Medulla oblongata (tissue), 1 donor: Measurements from ENCODE around the gene NAALADL2.

Source experiments
- DNase-seq: peaks from one replicate; pipeline ENCODE4 v3.0.0-alpha.2; 2015; ENCODE audit errors: extremely low spot score

The NAALADL2 gene

DNA sequence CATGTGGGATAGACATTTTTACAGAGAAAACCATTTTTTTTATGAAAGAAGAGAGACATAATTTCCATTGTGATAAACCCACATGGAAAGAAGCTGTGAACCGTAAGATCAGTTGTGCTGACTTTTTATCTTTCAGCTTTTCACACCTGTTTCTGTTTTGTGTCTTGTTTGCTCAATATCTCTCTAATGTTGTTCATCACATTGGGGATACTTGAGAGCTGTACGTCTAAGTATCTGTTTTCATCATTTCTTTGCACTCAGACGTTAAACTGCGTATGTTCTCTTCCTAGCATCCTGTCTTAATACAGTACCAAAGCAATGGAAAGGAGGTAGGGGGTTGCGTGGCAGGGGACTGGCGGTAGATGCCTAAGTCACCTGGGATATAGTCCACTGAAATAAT is 449.0 kb downstream of the NAALADL2 start:
- no peak for DNase-seq

DNA sequence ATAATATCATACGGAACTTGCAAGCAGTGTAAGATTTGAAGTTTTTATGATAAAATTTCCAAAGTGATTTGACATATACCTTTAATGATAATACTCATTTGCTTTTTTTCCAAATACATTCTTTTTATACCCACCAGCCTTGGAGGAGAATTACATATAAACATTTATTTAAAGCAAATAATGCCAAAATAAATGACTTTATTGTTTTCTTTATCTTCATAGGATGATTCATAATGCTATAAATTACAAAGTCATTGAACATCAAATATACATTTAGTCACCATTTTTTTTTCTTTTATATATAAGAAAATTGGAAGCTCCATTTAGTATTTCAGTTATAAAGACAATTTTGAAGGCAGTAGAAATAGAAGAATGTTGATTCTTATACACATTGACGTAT is 450.9 kb downstream of the NAALADL2 start:
- DNase-seq = no peak

DNA sequence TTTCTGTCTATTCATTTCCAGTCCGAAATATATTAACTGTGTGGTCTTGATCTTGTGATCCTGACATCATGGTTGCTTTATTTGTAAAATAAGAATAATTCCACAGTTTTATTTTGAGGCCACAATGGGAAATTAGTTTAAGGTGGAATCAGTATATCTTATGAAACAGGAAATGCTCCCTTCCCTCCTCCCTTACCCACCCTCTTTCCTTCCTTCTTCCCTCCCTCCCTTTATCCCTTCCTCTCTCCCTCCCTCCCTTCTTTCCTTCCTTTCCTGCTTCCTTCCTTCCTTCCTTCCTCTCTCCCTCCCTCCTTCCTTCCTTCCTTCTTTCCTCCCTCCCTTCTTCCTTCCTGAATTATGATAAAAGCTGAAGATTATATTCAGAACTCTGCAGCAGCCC is 452.3 kb downstream of the NAALADL2 start:
- DNase-seq = no peak

DNA sequence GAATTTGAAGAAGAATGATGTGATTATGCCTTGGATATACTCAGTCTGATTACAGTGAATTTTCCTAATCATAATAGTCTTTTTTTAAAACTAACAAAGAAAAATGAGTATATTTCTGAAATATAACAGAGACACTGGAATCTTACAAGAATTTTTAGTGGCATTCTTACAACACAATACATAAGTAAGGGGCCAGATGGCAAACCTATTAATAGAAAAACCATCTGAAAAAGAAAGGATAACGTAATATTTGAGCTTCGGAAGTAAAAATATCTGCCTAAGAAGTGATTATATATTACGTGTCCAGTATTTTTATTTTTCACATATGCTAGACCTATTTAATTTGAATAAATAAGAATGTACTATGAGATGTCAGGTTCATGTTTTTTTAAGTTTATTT is 452.8 kb downstream of the NAALADL2 start:
- no peak for DNase-seq

DNA sequence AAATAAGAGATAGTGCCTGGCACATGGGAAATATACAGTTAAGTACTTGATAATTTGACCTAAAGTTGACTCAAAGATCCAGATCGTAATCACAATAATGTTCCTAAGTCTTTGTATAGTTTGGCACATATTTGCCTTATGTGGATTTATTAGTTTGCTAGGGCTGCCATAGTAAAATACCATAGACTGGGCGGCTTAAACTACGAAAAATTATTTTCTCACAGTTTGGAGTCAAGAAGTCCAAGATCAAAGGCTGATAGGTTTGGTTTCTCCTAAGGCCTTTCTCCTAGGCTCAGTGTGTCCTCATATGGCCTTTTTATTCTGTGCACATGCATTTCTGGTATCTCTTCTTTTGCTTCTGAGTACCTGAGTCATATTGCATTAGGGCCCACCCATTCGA is 453.7 kb downstream of the NAALADL2 start:
- DNase-seq = no peak

DNA sequence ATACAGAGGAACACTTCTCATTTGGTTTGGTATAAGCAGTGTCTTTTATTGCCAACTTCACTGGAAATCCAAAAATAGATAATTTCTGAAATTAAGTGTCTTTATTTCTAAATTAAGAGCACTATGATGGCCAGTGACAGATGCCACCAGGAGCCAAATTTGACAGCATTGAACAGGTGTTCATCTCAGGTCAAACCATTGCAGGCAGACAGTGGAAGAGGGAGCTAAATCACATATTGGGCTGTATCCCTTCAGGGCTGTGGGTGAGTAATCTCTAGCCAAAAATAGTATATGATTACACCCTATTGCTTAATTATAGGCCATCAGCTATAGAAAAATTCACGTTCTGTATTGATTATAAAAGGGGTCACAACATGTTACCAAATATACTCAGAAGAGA is 457.7 kb downstream of the NAALADL2 start:
- no peak for DNase-seq

DNA sequence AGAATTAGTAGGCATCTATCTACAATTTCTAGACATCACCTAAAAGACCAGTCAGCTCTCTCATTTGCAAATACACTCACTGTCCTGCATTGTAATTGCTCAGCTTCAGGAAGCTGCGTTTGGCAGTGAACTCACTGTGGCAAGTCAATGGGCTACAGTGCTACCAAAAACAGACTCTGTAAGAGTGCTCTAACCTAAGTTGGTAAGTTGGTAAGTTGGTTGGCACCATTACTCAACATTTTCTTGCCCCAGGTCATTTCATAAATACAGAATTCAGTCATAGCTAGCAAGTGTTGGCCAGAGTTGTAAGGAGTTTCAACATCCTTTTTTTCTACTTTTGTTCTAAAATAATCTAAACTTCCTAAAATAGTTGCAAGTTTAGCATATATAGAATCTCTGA is 466.3 kb downstream of the NAALADL2 start:
- no peak for DNase-seq

DNA sequence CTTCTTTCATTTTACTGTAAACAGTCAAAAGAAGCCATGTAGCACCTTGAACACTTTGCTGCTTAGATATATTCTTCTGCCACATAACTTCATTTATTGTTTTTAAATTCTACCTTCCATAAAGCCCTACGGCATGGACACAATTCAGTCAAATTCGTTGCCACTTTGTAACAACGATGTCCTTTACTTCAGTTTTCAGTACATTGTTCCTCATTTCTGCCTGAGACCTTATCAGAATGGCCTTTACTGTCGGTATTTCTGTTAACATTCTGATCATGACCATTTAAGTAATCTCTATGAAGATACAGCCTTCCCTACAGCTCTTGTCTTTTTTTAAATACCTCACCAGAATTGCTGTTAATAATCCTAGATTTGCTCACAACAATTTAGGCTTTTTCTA is 466.9 kb downstream of the NAALADL2 start:
- no peak for DNase-seq

DNA sequence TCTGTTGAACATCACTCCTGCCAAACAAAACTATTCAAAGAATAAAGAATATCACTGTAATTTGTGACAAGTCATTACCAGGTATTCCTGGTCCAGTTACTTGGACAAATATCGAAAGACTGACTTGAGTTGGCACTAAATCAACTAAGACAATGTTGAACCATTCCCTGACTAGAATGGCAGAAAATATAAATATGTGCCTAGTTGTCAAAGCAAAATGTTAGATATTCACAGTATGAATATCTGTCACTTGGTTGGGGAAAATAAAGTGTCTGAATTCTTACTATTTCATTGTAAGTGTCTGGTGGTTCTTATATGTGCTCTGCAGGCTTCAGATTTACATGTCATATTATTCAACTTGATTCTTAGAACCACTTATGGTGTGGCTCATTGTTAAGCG is 470.2 kb downstream of the NAALADL2 start:
- DNase-seq = no peak

DNA sequence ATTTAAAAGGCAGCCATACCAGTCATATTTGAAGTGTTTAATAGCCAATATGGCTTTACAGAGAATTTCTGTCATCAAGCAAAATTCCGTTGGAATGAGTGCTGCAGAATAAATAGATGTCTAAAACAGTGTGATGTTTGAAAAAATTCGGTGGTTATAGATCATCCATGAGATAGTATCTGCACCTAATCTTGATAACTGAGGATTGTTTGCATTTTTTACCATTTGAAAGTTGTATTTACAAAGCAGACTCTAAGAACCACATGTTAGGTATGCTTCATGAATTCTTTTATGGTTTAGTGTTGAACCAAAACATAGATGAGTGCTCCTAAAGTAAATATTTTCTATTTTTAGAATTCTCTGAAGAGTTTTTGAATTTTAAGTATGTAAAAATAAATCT is 476.1 kb downstream of the NAALADL2 start:
- no peak for DNase-seq

DNA sequence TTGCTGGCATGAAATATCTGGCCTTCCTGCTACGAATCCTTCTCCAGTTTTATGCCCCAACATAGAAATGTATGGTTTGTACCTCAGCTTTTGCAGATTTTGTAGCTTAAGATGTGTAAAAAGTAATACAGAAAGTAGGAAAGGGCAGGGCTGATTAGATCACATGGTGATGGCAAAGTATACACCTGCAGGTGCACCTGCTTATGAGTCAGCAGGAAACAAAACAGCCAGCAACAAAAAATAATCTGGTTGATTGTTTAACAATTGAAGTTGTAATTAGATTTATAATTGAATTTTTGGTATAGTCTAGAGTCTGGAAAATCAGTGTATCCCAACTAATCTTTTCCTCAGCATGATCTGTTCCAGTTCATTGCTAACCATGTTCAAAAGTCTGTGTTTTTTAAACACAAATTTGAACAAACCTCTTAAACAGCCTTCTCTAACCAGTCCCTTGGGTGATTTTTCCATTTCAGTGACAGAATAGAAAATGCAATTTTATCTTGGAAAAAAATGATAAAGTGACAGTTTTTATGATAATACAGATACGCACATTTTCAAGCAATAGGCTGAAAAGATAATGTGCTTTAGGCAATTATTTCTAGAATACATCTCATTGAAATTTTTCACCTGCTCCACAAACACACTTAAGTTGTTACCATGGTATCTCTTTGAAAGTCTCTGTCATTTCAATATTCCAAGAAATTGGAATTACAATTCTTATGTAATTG is 477.4 kb downstream of the NAALADL2 start:
- no peak for DNase-seq

DNA sequence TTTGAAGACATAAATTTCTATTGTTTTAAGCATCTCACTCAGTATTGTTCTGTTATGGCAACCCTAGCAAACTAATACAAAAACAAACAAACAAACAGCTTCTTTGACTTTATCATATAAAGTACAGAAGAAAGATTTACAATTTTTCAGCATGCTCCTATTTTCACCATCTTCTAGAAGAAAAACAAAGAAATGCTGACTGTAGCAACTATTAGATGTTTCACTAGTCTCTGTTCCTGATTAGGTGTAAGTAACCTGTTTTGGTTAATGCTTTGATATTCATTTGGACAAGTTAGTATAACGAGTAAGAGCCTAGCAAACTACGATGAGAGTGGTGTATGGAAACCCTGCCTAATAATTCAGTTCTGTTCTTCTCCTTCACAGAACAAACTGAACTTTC is 478.5 kb downstream of the NAALADL2 start:
- DNase-seq = no peak

DNA sequence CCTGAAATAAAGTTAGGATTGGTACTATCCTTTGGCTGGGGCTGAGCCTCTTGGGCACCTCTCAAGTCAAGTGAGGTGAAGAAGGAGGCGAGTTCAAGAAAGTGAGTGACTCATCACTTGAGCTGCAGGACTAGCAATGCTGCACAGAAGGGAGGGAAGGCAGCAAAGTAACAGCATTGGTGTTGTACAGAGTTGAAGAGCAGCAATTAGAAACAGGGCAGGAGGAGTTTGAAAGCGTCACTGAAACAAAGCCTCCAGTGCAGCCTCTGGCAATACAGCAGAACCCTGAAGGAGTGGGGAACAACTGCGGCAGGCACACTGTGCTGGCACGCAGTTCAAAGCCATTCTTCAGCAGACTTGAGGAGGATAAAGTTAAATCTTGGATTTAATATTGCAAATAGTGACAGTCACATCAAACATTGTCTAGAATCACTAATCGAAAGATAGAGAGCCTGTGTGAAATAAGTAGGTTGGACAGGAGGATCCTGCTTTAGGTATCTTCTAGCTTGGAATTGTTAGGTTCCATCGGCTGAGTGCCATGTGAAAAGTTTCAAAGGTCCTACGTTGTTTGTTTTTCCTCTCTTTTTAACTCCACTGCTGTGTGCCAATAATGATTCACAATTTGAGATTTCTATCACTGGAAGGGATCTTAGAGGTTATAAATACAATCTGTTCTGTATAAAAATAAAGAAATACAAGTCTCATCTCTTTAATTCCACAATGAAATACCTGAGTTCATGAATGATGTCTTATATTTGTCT is 479.8 kb downstream of the NAALADL2 start:
- peak; percentile 7 for DNase-seq

DNA sequence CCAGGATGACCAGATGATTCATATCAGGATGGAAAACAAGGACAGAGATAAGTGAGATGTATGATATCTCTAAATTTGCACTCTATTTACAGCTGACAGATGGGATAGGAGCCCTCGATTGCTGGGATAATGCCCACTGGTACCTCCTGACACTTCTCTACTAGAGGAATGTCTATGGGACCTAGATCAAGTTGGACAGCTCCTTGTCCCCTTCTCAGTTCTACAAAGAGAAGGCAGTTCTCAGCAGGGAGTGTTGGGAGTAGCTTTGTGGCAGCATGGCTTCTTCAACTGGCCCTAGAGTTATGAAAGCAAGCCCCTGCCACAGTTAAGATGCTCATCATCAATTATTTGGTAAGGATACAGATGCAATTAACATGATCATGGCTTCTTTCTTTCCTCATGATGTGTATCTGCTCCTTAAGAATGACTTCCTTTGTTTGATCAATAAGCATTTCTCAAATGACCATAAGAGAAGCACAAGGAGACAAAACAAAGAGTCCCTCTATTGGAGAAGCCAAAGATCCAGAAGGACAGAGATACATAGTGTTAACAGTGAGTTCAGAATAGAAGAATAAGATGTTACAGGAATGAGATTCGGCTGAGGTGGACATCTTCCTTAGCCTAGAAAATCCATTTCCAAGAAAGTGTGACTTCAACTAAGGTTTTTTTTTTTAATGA is 481.3 kb downstream of the NAALADL2 start:
- DNase-seq = no peak

DNA sequence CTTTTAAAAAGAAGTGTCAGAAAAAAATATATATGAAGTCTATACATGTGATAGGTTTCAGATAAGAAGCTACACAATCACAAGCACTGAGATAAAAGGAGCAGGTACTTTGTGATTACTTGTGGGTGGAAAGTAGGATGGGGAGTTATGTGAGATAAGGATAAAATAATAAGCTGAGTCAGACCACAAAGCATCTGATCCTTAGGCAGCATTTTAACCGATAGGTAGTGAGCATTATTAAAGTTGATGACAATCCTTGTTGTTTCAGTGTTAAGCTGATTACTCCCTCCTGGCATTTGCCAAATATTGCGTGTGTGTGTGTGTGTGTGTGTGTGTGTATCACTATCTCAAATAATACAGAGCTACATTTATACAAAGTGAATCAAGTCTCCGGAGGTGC is 483.1 kb downstream of the NAALADL2 start:
- no peak for DNase-seq

DNA sequence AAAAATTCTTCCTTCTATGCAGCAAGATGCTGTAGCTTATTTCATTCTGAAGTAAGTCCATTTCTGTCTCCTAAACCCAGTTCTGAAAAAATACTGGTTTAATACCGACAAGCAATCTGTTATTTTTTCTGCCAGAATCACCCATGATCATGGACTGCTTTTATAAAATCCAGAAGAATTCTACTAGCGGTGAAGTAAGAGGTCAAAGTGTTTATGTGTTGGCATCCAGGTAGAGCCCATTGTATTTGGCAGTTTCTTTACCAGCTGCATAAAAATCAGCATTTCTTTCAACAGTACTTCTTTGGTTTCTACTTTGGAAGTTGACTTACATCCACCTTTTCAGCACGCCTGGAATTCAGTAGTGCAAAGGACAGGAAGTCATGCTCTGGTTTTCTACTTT is 484.8 kb downstream of the NAALADL2 start:
- no peak for DNase-seq

DNA sequence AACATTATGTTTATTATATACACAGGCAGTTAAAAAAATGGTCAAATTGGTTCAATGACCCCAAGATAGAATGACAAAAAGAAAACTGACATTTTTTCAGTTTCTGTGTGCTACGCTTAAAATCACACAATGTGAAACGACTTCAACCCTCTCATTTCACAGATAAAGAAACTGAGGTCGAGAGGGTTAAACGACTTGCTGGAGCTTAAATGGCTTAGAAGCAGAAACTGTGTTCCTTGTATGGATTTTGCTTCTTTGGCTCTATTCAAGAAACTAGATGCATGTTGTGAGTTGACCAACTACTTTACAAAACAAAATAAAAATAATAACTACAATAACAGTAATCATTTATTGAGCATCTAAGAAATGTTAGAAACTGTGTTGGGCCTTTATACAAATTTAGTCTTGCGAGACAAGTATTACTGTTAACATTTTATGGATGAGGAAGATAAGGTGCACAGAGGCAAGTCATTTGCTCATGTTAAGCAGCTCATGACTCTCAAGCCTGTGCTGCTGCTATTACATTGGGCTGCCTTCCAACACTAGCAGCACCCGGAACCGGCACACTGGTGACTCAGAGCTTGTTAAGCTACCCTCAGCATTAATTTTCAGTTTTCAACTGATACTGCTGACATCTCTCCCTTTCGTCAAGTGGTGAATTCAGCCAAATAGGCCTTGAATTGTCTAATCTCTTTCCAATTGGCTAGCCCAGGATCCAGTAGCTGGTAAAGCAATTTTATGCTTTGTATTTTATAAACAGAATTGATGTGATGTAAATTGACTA is 487.6 kb downstream of the NAALADL2 start:
- peak; percentile 35 for DNase-seq

DNA sequence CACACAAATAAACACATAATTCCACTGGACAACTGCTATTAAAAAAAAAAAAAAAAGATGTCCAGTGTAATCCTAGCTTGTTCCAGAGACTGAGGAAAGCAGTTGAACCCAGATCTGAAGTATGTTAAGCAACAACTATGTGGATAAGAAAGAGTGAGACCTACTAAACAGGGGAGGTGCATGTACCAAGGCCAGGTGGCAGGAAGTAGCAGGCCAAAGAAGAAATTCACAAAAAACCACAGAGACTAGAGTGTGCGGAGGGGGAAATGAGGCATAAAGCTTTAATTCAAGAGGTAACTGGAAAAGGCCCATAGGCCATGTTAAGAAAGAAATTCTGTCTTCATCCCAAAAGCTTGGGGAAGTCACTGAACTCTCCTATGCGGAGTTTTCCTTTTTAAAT is 490.0 kb downstream of the NAALADL2 start:
- no peak for DNase-seq

DNA sequence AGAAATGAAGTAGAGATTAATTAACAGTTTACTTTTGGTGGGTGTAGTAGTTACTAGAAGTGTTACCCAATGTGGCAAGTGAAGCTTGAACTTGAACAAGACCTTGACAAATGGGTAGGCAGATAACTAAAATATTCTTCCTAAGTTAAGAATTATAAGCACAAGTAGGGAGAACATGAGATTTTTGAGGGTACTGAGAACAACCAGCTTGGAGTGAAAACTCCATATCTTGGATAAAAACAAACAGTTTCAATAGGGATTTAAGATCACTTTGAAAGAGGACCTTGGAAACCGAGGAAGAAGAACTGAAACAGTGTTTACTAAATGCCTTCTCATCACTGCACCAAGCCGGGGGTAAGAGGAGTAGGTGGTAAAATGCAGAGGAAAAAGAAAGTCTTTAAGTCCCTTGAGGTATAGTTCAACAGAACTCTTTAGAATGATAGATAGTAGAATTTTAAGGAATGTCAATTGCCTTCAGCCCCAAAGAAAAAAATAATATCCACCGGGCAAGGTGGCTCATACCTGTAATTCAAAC is 496.7 kb downstream of the NAALADL2 start:
- no peak for DNase-seq

DNA sequence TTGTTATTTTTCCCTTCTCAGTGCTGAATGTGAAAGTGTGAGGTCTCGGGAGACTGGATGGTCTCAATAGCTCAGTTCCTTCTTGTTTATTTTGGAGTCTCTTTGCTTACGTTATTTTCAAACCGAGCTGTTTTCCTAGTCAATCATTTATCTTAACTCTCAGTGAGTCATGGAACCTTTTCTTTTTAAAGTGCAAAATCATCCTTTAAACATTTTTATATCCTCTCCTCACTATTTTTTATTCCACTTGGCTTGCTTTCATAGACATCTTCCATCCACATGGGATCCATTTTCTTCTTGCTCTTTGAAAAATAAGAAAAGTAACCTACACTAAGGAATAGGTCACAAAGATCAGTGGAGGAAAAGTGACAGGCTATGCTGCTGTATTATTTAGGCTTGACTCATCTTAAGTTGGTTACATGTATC is 497.8 kb downstream of the NAALADL2 start:
- DNase-seq = no peak

DNA sequence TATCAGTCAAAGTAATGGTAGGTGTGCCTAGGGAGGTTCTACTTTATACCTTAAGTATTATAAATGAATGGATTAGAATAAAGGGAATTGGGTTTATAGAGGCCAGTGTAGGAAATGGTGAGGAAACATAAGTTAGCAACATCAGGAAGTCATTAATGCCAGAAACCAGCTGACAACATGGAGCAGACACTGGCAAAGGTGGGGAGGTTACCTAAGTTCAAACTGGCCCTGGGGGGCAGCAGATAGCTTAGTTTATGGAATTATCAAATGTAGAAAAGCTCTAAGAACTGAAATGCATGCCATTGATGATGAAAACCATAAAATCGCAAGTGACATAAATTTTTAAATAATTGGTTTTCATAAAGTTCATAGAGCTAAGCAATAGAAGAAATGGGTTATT is 498.6 kb downstream of the NAALADL2 start:
- DNase-seq = no peak

DNA sequence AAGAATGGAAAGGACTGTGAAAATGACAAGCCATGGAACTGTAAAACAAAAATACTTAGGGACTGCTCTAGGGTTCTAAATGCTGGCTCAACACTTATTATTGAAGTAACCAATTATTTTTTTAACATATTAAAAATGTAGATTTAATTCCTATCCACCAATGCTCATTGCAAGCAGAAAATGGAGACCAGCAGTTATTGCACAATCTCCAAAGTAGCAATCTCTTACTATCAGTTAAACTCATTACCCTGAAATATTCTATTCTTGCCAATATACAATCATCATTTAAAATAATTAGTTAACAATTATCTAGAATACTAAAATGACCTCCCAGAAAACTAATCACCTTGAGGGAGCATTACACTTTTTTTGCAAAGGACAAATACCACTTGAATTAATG is 499.8 kb downstream of the NAALADL2 start:
- DNase-seq = no peak
